ENCODE results near the gene SPRED2.

GRCh38 chr2:65382323-65382722 is 50.1 kb downstream of the SPRED2 start:
- TF ChIP-seq CTCF (IDR thresholded peaks at IDR 0.05) (no peak), POLR2A (IDR thresholded peaks at IDR 0.05) (no peak)

Measured in uterus (tissue), 2 donors.